Femur (tissue), 1 donor: Measurements from ENCODE around the gene RHOT2.

ENCODE experiments used
- DNase-seq: peaks from one replicate; pipeline ENCODE4 v3.0.0-alpha.2; 2017

RHOT2 gene

GRCh38 chr16:667780-668518 lies at the start of gene RHOT2:
Gene RHOT2 (plus strand): TSS chr16:668132. CDS start chr16:668200, 68 bp downstream.
- peak; percentile 96 for DNase-seq

- DNase-seq: no peak
Measured at GRCh38 chr16:619476-620100, 48.3 kb upstream of the RHOT2 start.

- peak; percentile 18 for DNase-seq
Measured at GRCh38 chr16:620700-621525, 47.0 kb upstream of the RHOT2 start.

- peak; percentile 21 for DNase-seq
Measured at GRCh38 chr16:621526-622105, 46.3 kb upstream of the RHOT2 start.

DNA sequence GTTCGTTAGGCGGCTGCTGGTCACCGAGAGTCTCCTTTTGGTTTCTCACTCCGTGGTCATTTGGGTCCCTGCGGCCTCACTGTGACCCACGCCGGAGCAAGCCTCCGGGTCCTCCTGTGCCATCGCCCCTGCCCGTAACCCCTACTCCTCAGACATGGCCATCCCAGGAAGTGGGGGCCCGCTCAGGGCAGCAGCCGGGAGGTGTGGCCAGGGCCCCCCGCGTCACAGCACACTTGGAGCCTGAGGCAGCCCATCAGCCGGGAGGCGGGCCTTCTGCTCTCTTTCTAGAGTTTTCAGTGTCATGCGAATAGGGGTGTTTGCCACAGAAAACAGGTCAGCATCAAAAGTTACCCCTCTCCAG lies 45.0 kb upstream of the RHOT2 start:
- no peak for DNase-seq

DNA sequence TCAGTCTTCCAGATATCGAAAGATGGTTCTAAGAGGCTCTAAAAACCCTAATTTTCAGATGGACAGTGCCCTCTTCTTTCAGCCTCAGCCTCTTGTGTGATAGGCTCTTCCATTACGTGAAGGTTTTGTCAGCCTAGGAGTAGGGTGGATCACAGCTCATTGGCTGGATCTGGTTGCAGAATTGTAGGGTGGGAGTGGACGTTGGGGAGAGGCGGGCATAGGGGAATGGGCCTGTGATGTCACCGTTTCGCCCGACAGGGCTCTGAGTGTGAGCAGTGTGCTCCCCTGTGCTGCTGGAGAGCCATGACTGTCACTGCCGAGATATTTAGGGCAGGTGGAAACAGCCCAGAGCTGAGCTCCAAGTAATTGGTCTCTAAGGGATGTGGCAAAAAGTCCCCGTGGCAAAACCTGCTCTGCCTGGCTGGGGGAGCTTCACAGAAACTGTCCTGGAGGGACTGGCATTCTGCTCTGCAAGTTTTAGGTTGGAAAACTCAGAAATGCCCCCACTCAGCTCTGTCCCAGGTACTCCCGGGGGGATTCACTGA lies 43.3 kb upstream of the RHOT2 start:
- no peak for DNase-seq

DNA sequence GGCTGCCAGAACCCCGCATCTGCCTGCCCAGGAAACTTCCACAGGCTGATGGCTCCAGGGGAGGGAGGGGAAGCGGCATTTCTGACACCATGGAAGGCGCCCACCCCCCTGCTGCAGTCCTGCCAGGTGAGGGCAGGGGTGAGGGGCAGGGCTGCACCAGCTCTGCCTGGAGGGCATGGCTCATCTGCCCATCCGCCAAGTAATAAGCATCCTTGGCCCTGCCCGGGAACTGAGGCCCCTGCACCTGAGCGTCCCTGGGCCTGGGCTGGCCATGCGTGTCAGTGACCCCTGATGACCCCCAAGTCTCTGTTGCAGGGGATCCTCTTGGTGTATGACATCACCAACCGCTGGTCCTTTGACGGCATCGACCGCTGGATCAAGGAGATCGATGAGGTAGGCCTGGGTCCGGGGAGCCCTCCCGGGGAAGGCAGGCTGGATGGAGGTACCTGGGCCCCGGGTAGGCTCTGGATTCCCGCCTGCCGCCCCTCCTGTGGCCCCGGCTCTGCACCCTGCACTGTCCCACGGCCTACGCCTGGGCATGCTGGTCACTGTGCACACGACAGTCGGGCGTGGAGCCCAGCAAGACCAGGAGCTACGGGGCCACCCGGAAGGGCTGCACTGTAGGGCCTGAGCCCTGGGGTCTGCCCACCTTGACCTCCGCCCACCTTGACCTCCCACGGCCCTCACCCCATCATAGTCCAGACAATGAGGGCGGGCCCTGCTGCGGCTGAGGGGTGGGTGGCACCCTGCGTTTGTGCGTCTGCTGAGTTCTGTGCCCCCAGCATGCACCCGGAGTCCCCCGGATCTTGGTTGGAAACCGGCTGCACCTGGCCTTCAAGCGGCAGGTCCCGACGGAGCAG lies 42.6 kb upstream of the RHOT2 start:
- DNase-seq: peak; percentile 18

DNA sequence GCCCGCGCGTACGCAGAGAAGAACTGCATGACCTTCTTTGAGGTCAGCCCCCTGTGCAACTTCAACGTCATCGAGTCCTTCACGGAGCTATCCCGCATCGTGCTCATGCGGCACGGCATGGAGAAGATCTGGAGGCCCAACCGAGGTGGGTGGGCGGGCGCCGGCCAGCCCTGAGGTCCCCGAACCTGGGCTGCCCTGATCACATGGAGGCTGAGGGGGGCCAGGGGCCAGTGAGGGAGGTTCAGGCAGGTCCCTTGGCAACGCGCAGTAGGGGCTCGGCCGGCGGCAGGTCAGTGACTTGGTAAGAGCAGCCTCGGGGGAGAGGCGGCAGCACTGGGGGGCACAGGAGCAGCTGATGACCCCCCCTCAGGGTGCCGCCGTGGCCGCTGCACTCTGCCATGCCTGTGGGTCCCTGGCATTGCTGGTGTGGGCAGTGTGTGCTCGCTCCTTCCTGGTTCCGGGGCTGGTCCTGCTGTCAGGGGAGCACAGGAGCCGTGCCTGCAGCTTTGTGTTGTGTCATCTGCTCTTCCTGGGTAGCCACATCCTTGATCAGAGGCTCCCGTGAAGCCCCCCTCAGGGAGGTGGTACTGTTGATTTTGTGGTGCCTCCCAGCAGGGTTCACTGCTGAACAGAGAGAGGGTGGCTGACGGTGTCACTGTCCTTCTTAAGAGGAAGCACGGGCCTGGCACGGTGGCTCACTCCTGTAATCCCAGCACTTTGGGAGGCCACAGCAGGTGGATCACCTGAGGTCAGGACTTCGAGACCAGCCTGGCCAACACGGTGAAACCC lies 41.8 kb upstream of the RHOT2 start:
- no peak for DNase-seq

GRCh38 chr16:626787-627453 lies 41.0 kb upstream of the RHOT2 start:
- no peak for DNase-seq

DNA sequence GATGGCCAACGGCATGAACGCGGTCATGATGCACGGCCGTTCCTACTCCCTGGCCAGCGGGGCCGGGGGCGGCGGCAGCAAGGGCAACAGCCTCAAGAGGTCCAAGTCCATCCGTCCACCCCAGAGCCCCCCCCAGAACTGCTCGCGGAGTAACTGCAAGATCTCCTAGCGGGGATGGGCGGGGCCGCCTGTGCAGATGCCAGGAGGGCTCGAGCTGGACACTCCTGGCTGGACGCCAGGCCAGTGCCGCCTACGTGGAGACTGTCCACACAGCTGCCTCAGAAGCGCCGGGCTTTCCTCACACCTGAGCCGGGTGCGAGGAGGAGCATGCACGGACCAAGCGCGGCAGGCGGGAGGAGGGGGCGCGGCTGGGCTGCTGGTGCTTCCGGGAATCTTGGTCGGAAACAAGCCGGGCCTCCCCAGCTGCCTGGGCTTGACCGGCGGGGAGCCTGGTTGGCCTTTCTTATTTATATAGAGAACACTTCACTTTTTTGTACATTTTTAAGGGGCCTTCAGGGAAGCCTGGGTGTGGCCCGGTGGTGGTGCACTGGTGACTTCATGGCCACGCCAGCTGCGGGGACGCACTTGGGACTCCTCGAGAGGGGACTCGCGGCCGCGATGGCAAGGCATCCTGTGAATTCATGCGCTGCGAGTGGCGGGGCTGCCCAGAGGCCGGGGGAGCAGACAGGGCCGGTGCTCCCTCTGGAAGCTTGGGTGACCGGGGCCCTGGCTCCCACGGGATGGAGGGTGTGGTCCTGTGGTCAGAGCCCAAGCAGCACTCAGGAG lies 40.3 kb upstream of the RHOT2 start:
- DNase-seq: peak; percentile 50

- DNase-seq: no peak
Measured at GRCh38 chr16:628321-629061, 39.4 kb upstream of the RHOT2 start.

DNA sequence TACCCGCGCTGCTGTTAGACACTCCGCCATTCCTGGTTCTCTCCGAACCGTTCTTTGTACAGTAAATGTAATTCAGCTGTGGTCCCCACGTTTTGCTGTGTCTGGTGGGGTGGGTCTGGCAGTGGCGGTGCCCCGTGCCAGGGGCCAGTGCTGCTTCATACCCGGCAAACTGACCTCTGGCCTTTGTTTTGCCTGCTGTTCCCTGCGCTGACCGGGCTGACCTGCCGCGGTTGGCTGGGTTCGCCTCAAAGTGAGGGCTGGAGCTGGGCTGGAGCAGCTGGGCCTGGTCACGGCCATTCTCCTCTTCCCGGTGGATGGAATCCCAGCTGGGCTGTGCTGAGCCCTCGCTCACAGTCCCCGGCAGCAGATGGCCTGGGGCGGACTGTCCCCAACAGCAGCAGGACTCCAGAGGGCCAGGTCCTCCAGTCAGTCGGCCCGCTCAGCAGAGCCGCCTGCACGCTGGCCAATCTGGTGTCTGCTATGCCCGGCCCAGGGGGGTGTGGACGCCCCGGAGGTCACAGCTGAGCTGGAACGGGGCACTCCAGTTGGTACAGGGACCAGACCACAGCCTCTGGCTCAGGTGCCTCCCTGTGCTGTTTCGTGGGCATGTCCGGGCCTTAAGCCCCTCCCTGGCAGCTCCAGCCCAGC lies 38.6 kb upstream of the RHOT2 start:
- DNase-seq: peak; percentile 76

GRCh38 chr16:629833-630248 lies 38.1 kb upstream of the RHOT2 start:
- no peak for DNase-seq

DNA sequence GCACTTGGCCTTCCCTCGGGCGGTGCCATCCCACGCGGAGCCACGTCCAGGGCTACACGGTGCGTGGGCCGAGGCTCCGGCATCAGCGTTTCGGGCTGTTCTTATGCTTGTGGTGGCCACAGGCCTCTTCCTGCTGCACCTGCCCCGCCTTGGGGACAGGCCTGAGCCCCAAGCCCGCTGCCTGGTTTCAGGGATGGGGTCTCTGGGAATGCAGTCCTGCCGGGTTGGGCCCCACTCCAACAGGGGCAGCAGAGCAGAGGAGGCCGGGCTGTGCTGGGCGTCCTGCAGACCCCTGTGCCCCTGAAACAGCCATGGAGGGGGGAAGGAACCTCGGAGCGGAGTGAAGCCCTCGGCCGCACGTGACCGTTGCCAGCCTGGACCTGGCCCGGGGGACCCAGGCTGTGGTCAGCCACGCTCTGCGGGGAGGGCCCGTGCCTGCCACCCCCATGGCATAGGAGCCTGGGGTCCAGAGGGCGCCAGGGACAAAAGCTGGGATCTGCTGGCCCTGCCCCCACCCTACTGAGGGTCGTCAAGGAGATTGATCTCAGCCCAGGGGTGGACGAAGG lies 37.6 kb upstream of the RHOT2 start:
- peak; percentile 31 for DNase-seq

DNA sequence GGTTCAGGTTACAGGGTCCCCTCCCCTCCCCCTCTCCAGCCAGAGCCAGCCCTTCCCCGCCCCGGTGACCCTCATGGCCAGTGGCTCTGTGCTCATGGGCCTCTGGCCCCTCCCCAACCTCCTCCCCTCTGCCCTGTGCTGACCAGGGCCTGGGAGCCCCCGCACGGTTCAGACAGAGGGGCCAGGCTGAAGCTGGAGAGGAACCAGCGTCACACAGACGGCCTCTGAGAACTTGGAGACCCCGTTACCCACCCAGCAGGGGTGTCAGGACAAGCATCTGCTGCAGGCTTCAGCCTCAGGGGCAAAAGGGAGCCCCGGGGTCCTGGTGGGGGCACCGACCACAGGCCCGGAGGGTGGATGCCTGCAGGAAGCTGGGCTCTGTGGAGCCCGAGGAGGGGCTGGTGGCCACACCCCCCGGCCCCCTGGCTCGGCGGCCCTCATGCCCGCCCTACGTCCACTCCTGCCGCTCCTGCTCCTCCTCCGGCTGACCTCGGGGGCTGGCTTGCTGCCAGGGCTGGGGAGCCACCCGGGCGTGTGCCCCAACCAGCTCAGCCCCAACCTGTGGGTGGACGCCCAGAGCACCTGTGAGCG lies 37.0 kb upstream of the RHOT2 start, which contains the start of gene WFIKKN1:
Gene WFIKKN1 (plus strand): TSS at position 171 of the 591 bp plus-strand sequence. CDS start 269 bp downstream, at position 440.
- DNase-seq: peak; percentile 60

GRCh38 chr16:631808-632358 lies 36.0 kb upstream of the RHOT2 start:
- no peak for DNase-seq
